HAP-1 (cell line): ENCODE measurements around the gene S100A12.
"Not testable (repeated sequence)": the region's sequence is repeated elsewhere in the genome, so short reads cannot be mapped to it uniquely, and the experiment has no call there.

Experiments used
- DNase-seq, 2 experiments: peaks; one replicate each; pipeline ENCODE4 v3.0.0-alpha.2; 2016 to 2020; ENCODE audit warnings: low spot score in 2 of 2
- H3K27me3 ChIP-seq: fragments of 250-450 bp; sonication (Bioruptor Pico); 2 replicates; pipeline ENCODE4 v1.5.1; 2020; ENCODE audit warnings: low read depth, mild to moderate bottlenecking, moderate library complexity
- H3K36me3 ChIP-seq: fragments of 250-450 bp; sonication (Bioruptor Pico); replicated peaks from 2 replicates; pipeline ENCODE4 v1.5.1; 2020; ENCODE audit warnings: mild to moderate bottlenecking
- H3K4me1 ChIP-seq: fragments of 250-450 bp; sonication (Bioruptor Pico); 2 replicates; pipeline ENCODE4 v1.5.1; 2020; ENCODE audit warnings: mild to moderate bottlenecking
- H3K4me3 ChIP-seq: fragments of 250-450 bp; sonication (Bioruptor Pico); 2 replicates; pipeline ENCODE4 v1.5.1; 2020; ENCODE audit warnings: mild to moderate bottlenecking, moderate library complexity
- H3K9me3 ChIP-seq: fragments of 250-450 bp; sonication (Bioruptor Pico); 2 replicates; pipeline ENCODE4 v1.5.1; 2020; ENCODE audit warnings: mild to moderate bottlenecking, moderate library complexity
- in situ Hi-C: fragments of 300-500 bp; cut with MboI; formaldehyde crosslinking; loops from 3 replicates; pipeline ENCODE4 v1.14.3; 2020; ENCODE audit warnings: low sequenced_read_pairs, inconsistent platforms, mixed read lengths

S100A12 gene

DNA sequence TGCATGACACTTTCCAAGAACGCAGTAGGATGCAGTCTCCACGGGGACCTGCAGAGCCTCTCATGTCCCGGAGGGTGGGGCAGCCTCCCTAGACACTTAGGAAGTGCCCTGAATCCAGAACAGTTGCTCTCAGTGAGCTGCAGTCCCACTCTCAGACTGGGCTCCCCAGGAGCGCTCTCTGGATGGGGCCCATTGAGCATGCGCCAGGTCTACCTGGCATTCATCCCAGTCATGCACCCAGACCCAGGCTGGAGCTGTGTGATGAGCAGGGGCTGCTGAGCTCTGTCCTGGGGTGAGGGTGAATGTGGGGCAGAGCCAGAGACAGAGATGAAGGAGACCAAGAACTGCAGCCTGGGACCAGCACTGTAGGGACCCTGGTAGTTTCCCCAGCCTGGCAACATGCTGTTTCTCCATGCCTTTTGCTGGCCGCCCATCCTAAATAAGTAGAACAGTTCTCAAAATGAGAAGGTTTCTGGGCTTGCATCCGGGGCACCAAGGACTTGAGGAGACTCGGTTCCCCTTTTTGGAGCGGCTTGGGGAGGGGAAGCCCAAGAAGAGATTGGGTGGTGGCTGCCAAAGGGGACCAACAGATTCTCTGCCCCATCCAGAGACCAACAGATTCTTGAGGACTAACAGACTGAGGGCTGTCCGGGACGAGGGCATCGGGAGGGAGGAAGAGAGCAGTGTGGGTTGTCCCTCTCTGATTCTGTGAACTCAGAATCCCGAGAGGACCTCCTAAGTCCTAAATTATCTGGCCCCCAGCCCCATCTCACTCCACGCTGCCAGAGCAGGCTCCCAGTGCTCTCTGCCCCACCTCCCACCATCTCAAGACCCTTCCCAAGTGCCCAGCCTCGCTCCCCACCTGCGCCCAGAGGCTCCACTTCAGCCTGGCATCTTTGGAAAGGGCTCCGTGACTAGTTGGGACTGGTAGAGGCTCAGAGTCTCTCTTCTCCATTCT is 25.8 kb downstream of the S100A12 start:
- no peaks in the 10 kb centered on the region for H3K36me3 ChIP-seq
- DNase-seq = no peak
- in situ Hi-C loops = loop anchor here (10.0 to 25.0 kb wide), 2 partner anchors 215 to 413 kb away; partner anchors contain the start of gene S100A2
- no peaks in the 10 kb centered on the region for H3K9me3 ChIP-seq
- H3K4me1 ChIP-seq = no peaks in the 10 kb centered on the region
- no peak overlapping the region for H3K4me3 ChIP-seq
- H3K27me3 ChIP-seq = peaks cover 15% of the 10 kb centered on the region

DNA sequence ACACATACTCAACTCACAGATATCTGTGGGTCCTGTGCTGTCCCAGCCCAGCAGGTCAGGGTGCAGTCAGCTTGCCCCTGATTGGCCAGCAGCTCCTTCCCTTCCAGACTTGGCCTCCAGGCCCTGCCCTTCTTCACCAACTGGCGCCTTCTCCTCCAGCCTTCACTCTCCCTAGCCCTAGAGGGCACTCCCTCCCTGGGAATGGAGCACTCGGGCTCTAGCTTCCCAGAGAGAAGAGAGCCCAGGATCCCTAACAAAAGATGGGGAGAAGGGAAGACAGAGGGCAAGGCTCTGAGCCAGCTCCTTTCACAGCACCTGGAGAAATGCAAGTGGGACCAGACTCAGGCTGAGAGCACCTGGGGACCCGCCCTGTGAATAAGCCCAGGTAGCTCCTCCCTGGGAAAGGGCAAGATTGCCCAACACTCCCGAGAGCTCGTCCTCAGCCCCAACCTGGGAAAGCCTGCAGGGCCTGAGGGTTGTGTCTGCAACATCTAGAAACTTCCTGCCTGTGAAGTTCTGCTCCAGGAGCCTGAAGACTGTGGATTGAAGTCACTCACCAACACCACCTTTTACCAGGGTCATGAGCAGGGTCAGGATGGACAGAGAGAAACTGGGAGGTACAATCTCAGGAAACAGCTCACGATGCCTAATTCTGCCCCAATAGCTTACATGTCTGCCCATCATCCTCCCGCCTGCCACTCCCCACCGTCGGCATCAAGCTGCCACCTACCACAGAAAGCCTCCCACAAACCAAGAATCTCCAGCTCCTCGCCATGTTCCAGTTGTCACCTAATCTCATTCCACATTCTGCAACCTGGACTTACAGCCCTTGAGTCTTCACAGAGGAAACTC is 26.7 kb downstream of the S100A12 start, which contains the start of gene PGLYRP4:
TSS of gene PGLYRP4 (minus strand) at position 331 of the 852 bp plus-strand sequence. CDS start 909 bp downstream, outside the sequence.
- in situ Hi-C loops = no loop called here
- no peaks in the 10 kb centered on the region for H3K9me3 ChIP-seq
- H3K4me3 ChIP-seq = no peak within 1 kb of the TSS
- peaks cover 15% of the 10 kb centered on the region for H3K27me3 ChIP-seq
- H3K36me3 ChIP-seq = no peaks in the 10 kb centered on the region
- no peak for DNase-seq
- H3K4me1 ChIP-seq = no peaks in the 10 kb centered on the region

DNA sequence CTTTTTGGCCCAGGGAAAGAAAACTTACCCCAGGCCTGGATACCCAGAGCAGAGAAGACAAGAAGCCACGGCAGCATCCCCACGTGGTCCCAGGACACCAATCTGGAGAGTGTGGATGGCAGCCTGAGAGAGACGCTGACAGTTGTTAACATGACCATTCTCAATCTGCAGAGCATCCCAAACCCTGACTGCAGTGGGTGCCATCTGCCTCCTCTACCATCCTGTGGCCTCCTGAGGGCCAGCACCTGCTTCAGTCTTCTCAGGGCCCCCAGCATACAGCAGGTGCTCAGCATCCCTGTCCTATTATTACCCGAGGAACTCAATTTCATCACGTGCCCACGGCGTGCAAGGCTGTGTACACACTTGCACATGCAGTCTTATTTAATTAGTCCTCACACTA is 27.6 kb downstream of the S100A12 start:
- Histone ChIP-seq H3K27me3 (peaks cover 15% of the 10 kb centered on the region), H3K4me1 (no peaks in the 10 kb centered on the region), H3K4me3 (no peak overlapping the region), H3K36me3 (no peaks in the 10 kb centered on the region), H3K9me3 (no peaks in the 10 kb centered on the region)
- DNase-seq = no peak
- in situ Hi-C loops = no loop called here

DNA sequence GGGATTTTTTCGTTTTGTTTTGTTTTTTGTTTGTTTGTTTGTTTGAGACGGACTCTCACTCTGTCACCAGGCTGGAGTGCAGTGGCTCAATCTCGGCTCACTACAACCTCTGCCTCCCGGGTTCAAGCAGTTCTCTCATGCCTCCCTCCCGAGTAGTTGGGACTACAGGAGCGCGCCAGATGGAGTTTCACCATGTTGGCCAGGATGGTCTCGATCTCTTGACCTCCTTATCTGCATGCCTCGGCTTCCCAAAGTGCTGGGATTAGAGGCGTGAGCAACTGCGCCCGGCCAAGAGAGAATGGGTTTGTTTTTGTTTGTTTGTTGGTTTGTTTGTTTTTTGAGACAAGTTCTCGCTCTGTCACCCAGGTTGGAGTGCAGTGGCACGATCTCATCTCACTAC is 28.4 kb downstream of the S100A12 start:
- H3K9me3 ChIP-seq, in situ Hi-C loops, H3K4me1 ChIP-seq, DNase-seq, H3K4me3 ChIP-seq, H3K36me3 ChIP-seq: not testable (repeated sequence)
- H3K27me3 ChIP-seq = peaks cover 15% of the 10 kb centered on the region

DNA sequence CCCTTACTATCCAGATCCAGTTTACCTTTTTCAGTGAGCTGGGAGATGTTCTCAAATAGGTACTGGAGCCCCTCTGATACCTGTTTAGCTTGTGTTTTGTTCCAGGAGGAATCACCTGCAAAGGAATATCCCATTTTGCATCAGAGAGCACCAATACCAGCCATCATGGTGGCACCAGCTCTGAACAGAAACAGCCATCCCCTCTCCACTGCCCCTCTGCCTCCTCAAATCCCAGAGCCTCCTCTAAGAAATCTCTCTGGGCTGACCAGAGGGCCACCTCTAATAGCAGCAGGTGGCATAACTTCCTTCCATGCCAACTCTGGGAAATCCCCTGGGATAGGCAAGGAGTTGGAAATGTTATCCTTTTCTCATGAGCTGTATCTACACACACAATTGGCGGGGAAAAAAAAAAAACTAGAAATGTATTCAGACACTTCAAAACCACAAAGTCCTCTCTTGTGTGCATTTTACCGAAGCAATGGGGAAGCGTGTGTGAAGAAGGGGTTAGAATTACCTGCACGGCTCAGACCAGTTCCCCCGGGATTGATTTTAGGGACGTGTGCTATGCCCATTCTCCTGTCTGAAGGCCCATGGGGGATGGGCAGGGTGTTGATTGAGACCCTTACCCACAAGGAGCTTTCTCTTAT is 29.2 kb downstream of the S100A12 start:
- no peak overlapping the region for H3K4me3 ChIP-seq
- no peaks in the 10 kb centered on the region for H3K36me3 ChIP-seq
- H3K9me3 ChIP-seq = no peaks in the 10 kb centered on the region
- H3K4me1 ChIP-seq = no peaks in the 10 kb centered on the region
- in situ Hi-C loops = no loop called here
- no peak for DNase-seq
- H3K27me3 ChIP-seq = peaks cover 14% of the 10 kb centered on the region

DNA sequence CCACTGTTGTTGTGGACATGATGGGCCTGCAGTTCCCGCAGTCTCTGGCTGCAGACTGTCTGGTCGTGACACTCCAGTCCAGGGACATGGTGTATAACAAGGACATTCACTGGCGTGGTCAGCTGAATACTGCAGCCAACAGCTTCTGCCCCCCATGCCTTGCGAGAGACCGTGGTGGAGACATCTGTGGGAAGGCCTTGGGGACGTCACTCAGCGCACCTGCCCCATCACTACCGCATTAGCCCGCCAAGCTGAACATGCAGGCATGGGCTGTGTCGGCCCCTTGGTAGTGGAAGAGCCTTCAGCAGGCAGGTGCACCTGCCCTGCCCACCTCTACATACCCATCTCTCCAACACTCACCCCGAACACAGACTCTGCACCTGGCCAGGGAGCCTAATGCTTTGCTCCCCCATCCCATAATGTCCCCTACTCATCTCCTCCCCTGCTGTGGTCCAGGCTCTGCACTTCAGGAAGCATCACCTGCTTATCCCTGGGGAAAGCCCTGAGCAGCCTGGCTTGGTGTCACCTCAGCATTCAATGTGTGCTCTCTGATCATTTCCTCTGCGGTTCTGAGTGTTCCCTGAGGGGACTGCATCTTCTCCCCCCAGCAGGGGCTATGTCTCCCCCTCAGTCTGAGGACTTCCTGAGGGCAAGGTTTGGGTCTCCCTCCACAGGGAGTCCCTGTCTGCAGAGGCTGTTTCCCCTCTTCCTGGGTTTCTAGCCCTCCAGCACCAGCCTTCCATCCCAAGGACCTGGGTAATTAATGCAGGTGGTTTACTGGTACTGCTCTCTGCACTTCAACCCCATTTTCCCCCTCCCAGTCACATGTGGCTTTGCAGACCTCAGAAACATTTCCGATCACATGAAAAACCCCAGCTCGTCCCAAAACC is 30.0 kb downstream of the S100A12 start:
- Histone ChIP-seq H3K4me1 (no peaks in the 10 kb centered on the region), H3K27me3 (peaks cover 12% of the 10 kb centered on the region), H3K4me3 (no peak overlapping the region), H3K9me3 (no peaks in the 10 kb centered on the region), H3K36me3 (no peaks in the 10 kb centered on the region)
- in situ Hi-C loops = no loop called here
- DNase-seq = no peak

DNA sequence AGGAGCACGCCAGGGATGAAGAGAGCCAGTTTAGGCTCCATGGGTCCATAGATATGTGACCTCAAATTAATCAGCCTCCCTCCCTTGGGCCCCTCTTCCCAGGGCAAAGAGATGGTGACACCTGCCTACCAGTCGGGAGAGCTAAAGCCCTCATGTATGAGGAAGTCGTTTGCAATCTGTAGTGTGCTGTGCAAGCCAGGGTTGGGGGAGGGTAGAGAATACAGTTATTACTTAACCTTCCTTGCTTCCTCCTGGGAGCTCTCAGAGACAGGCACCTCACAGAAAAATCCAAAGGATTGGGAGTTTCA is 30.7 kb downstream of the S100A12 start:
- Histone ChIP-seq H3K4me1 (no peaks in the 10 kb centered on the region), H3K9me3 (no peaks in the 10 kb centered on the region), H3K4me3 (no peak overlapping the region), H3K36me3 (no peaks in the 10 kb centered on the region), H3K27me3 (peaks cover 13% of the 10 kb centered on the region)
- DNase-seq = no peak
- in situ Hi-C loops = no loop called here

DNA sequence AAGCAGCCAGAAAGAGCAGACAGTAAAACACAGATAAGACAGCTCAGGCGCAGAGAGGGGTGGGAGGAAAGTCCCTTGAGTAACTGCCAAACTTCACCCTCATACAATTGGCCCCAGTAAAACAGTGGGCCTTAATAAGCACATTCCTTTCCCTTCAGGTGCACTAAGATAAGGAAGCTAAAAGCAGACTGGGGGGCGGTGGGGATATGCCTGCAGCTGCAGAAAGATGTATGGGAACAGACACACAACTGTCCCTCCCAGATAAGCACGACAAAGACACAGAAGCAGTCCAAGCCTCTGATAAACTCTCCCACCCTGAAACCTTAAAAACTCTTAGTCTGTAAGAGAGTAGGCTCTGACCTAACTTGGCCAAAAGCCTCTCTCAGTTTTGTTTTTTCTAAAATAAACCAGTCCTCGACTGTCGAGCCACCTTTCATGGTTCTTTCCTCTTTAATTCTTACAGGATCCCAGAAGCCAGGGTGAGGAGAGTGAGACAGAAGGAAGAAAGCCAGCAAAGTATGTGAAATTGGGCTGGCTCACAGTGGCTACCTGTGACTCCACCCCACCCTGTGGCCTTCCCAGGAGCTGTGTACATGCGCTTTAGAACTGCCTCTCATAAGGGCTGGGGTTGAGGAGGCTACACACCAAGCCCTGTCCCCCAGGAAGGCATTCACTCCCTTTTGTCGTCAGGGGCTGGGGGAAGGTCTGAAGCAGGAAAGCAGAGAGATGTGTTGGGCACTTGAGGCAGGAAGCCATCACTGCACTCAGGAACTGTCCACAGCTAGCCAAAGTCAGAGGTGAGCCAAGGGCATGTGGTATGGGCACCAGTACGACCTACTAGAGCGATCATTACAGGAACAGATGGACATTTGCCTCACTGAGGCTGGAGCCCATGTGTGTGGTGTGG is 31.4 kb downstream of the S100A12 start:
- no peak for DNase-seq
- H3K4me1 ChIP-seq = no peaks in the 10 kb centered on the region
- peaks cover 18% of the 10 kb centered on the region for H3K27me3 ChIP-seq

DNA sequence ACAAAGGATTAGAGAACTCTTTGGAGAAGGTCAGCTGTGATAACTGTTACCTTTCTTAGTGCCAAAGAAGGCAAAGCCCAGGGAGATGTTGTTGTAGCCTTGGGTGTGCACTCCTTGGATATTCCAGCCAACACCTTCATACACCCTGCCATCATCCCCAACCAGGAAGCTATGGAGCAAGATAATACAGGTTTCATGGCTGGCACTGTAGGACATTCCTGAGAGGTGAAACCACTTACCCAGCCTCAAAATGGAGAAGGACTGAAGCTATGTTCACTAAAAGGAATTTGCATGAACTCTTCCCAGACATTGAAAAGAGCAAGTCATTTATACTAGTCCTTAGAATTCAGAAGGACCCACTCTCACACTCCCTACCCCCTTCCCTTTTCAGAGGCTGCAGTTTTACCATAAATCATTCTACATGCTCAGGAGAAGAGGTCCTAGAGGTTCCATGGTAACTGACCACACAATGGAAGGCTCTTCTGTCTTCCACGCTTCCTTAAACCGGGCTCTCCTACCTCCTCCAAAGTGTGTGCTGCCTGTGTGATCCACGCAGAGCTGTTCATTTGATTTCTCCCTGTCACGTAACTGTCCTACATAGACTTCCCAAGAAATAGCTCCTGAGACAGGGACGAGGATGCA is 32.3 kb downstream of the S100A12 start:
- Histone ChIP-seq H3K27me3 (peaks cover 18% of the 10 kb centered on the region), H3K4me3 (no peak overlapping the region), H3K36me3 (no peaks in the 10 kb centered on the region), H3K4me1 (no peaks in the 10 kb centered on the region), H3K9me3 (no peaks in the 10 kb centered on the region)
- in situ Hi-C loops = no loop called here
- no peak for DNase-seq

More for the DNA sequence above, 31.4 kb downstream of the S100A12 start:
- no peaks in the 10 kb centered on the region for H3K9me3 ChIP-seq
- no peak overlapping the region for H3K4me3 ChIP-seq
- in situ Hi-C loops = no loop called here
- no peaks in the 10 kb centered on the region for H3K36me3 ChIP-seq

DNA sequence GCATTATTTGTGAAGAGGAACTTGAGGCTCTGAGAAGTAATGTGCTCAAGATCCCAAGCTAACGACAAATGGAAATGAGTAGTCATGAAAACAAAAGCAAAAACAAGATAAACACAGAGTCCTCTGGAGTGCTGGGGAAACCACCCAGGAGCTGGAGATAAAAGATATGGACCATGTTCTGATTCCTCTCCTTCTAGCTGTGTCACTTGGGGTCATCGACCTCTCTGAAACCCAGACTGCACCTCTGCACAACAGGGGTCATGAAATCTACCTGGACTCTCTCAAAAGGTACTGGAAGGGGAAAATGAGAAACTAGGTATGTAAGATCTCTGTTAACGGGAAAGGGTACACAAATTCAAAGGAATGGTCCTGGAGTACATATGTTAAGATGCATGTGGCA is 33.2 kb downstream of the S100A12 start:
- Histone ChIP-seq H3K4me3 (no peak overlapping the region), H3K4me1 (no peaks in the 10 kb centered on the region), H3K9me3 (no peaks in the 10 kb centered on the region), H3K36me3 (no peaks in the 10 kb centered on the region), H3K27me3 (peaks cover 18% of the 10 kb centered on the region)
- no peak for DNase-seq
- in situ Hi-C loops = no loop called here

DNA sequence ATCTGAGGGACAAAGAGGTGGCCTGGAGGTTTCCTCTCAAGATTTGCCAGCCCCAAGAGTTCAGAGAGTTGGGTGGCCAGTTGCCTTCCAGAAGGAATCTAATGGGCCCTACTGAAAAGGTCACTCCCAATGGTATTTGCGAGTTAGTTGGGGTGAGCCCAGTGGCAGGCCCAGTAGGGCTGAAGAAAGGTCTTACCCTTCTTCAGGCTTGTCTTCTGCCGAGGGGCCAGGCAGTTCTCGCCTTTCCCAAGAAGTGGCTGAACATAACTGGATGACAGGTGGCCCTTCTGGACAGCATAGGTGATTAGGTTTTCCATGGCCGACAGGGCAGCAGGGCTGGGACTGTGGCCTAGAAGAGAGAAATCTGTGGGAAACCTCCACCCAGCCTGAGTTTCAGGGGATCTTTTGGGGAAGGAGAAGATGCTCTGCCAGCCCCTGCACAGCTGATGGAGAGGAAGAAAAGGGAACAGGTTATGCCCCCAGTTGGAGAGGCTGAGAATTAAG is 33.9 kb downstream of the S100A12 start:
- Histone ChIP-seq H3K4me3 (no peak overlapping the region), H3K4me1 (no peaks in the 10 kb centered on the region), H3K9me3 (no peaks in the 10 kb centered on the region), H3K36me3 (no peaks in the 10 kb centered on the region), H3K27me3 (peaks cover 18% of the 10 kb centered on the region)
- in situ Hi-C loops = no loop called here
- DNase-seq = no peak

DNA sequence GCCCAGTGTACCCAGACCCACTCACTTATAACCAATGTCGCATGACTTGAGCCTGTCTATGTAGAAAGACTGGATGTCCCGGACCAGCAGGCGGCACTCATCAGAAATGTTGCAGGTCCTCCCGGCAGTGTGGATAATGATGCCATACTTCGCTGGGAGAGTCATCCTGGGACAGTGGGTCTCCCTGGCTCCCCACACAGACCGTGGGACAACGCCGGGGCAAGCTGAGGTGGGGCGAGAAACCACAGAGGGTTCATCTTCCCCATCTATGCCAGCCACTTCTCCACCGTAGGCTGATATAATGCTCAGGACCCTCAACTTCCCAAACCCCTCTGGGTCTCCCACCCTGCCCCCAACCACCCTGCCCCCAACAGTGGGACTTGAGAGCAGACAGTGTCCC is 35.1 kb downstream of the S100A12 start:
- no peak overlapping the region for H3K4me3 ChIP-seq

More for the DNA sequence above, 35.1 kb downstream of the S100A12 start:
- no peak for DNase-seq
- peaks cover 14% of the 10 kb centered on the region for H3K27me3 ChIP-seq
- H3K36me3 ChIP-seq = no peaks in the 10 kb centered on the region
- H3K9me3 ChIP-seq = no peaks in the 10 kb centered on the region
- no peaks in the 10 kb centered on the region for H3K4me1 ChIP-seq
- in situ Hi-C loops = no loop called here
